SK-N-SH (cell line): ENCODE measurements around the gene RABEP2. TPM values are rescaled to one million over a fixed set of nuclear protein-coding genes. Genes with fewer than 3 reads are reported as not detected.

Source experiments
- CTCF ChIA-PET: fragments of 300-600, 350-600 bp; formaldehyde crosslinking; extraction: SDS; loops from one replicate; lab custom pipeline; 2021; lab: Yijun Ruan, JAX
- POLR2A ChIA-PET: fragments of 350-600 bp; sonication (Branson Sonifier 250); formaldehyde crosslinking; extraction: SDS; loops from one replicate; lab custom pipeline; 2020; ENCODE audit warnings: antibody characterized with exemption, inconsistent platforms; lab: Yijun Ruan, JAX
- DNase-seq: peaks from one replicate; pipeline ENCODE4 v3.0.0; 2012
- H2AFZ ChIP-seq: fragments of 200-600 bp; sonication (generic); 2 replicates; pipeline ENCODE4 v1.8.1; 2016; ENCODE audit warnings: antibody characterized with exemption, mild to moderate bottlenecking, low read depth
- H3F3A ChIP-seq: fragments of 200-600 bp; sonication (generic); replicated peaks from 2 replicates; pipeline ENCODE3; 2016; ENCODE audit warnings: antibody characterized with exemption, mild to moderate bottlenecking; ENCODE audit not compliant: insufficient read depth
- H3K27ac ChIP-seq, 2 experiments: fragments of 200-500 bp in 1 of 2; fragments of 200-600 bp in 1 of 2; sonication (Bioruptor generic) in 1 of 2; sonication (generic), shearing (Covaris generic) in 1 of 2; 2 replicates each; pipeline versions ENCODE4 v1.5.1 to v1.6.1; 2014 to 2016; ENCODE audit warnings: low read depth in 2 of 2, inconsistent platforms in 1 of 2, low read length in 1 of 2, mild to moderate bottlenecking in 1 of 2, mixed read lengths in 1 of 2
- H3K27me3 ChIP-seq: fragments of 200-600 bp; sonication (generic), shearing (Covaris generic); 2 replicates; pipeline ENCODE4 v1.6.1; 2016; ENCODE audit warnings: mixed run types; ENCODE audit not compliant: insufficient read depth
- H3K36me3 ChIP-seq, 2 experiments: fragments of 200-500 bp in 1 of 2; fragments of 200-600 bp in 1 of 2; sonication (Bioruptor generic) in 1 of 2; sonication (generic) in 1 of 2; replicated peaks in 1 of 2; 2 replicates each; pipeline versions ENCODE3 to v1.5.1; 2014 to 2016; ENCODE audit warnings: low read length in 1 of 2, mild to moderate bottlenecking in 1 of 2; ENCODE audit not compliant: insufficient read depth in 2 of 2, control insufficient read depth in 1 of 2
- H3K4me1 ChIP-seq, 2 experiments: fragments of 200-500 bp in 1 of 2; fragments of 200-600 bp in 1 of 2; sonication (Bioruptor generic) in 1 of 2; sonication (generic), shearing (Covaris generic) in 1 of 2; 2 replicates each; pipeline versions ENCODE4 v1.5.1 to v1.6.1; 2014 to 2016; ENCODE audit warnings: low read depth in 1 of 2, low read length in 1 of 2, mixed run types in 1 of 2; ENCODE audit not compliant: insufficient read depth in 2 of 2, control insufficient read depth in 1 of 2
- H3K4me2 ChIP-seq: fragments of 200-600 bp; sonication (generic), shearing (Covaris generic); 2 replicates; pipeline ENCODE4 v1.6.1; 2017; ENCODE audit warnings: mixed run types
- H3K4me3 ChIP-seq, 2 experiments: fragments of 200-500 bp in 1 of 2; fragments of 200-600 bp in 1 of 2; sonication (Bioruptor generic) in 1 of 2; sonication (generic), shearing (Covaris generic) in 1 of 2; 2 replicates each; pipeline versions ENCODE4 v1.5.1 to v1.8.1; 2014 to 2016; ENCODE audit warnings: low read depth in 2 of 2, inconsistent platforms in 1 of 2, low read length in 1 of 2, mild to moderate bottlenecking in 1 of 2, mixed read lengths in 1 of 2, moderate library complexity in 1 of 2
- H3K79me2 ChIP-seq: fragments of 200-600 bp; sonication (generic); 2 replicates; pipeline ENCODE4 v1.8.1; 2017; ENCODE audit warnings: mild to moderate bottlenecking; ENCODE audit not compliant: insufficient read depth
- H3K9ac ChIP-seq: fragments of 200-600 bp; sonication (generic); 2 replicates; pipeline ENCODE4 v1.6.1; 2017; ENCODE audit warnings: mixed run types
- H3K9me2 ChIP-seq: fragments of 200-600 bp; sonication (generic); 2 replicates; pipeline ENCODE4 v1.6.1; 2017; ENCODE audit warnings: mixed run types
- H3K9me3 ChIP-seq: fragments of 200-600 bp; sonication (generic); 2 replicates; pipeline ENCODE4 v1.6.1; 2017; ENCODE audit warnings: mixed run types, mild to moderate bottlenecking, moderate library complexity
- H4K20me1 ChIP-seq: fragments of 200-600 bp; sonication (generic); 2 replicates; pipeline ENCODE4 v1.6.1; 2017; ENCODE audit warnings: mild to moderate bottlenecking, mixed run types; ENCODE audit not compliant: insufficient read depth
- CHD2 ChIP-seq: fragments of 150-350 bp; IDR thresholded peaks from 2 replicates; pipeline ENCODE4 v1.6.1; 2018; ENCODE audit warnings: low read length; ENCODE audit not compliant: partially characterized antibody
- EP300 ChIP-seq, 2 experiments: IDR thresholded peaks; 2 replicates each; pipeline versions ENCODE4 v1.4.0 to v1.6.1; 2012; ENCODE audit warnings: borderline replicate concordance in 1 of 2, low read depth in 1 of 2, low read length in 1 of 2
- EZH2phosphoT487 ChIP-seq: fragments of 200-600 bp; sonication (generic); IDR thresholded peaks from 2 replicates; pipeline ENCODE4 v1.6.1; 2017; ENCODE audit warnings: low read depth, mixed run types, mild to moderate bottlenecking, antibody characterized with exemption, moderate library complexity, borderline replicate concordance
- FOXJ3 ChIP-seq: sonication (generic); formaldehyde crosslinking; IDR thresholded peaks from 2 replicates; pipeline ENCODE4 v1.5.1; 2020; ENCODE audit warnings: mild to moderate bottlenecking, missing genetic modification reagents
- FOXM1 ChIP-seq: IDR thresholded peaks from 2 replicates; pipeline ENCODE4 v1.4.0; 2012; ENCODE audit warnings: low read depth, mild to moderate bottlenecking
- GABPA ChIP-seq: IDR thresholded peaks from 2 replicates; pipeline ENCODE4 v1.4.0; 2012; ENCODE audit warnings: low read depth, mild to moderate bottlenecking
- GATA2 ChIP-seq: sonication (generic); formaldehyde crosslinking; IDR thresholded peaks from 2 replicates; pipeline ENCODE4 v1.5.0; 2020; ENCODE audit warnings: mild to moderate bottlenecking, missing genetic modification reagents
- MAX ChIP-seq: IDR thresholded peaks from 2 replicates; pipeline ENCODE4 v1.4.0; 2012; ENCODE audit warnings: low read depth
- PBX3 ChIP-seq: IDR thresholded peaks from 2 replicates; pipeline ENCODE4; 2012
- POLR2AphosphoS5 ChIP-seq: IDR thresholded peaks from 2 replicates; pipeline ENCODE4 v1.6.1; 2012; ENCODE audit warnings: low read depth, low read length
- REST ChIP-seq: IDR thresholded peaks from 2 replicates; pipeline ENCODE4 v1.6.1; 2012; ENCODE audit warnings: mild to moderate bottlenecking, low read depth, low read length, moderate library complexity
- RXRA ChIP-seq: IDR thresholded peaks from 2 replicates; pipeline ENCODE4 v1.4.0; 2012; ENCODE audit warnings: low read depth, mild to moderate bottlenecking, borderline replicate concordance
- SIN3A ChIP-seq: IDR thresholded peaks from 2 replicates; pipeline ENCODE4 v1.6.1; 2012; ENCODE audit warnings: low read depth, mild to moderate bottlenecking, low read length, moderate library complexity, borderline replicate concordance
- TAF1 ChIP-seq: IDR thresholded peaks from 2 replicates; pipeline ENCODE4 v1.6.1; 2012; ENCODE audit warnings: low read depth, mild to moderate bottlenecking, low read length, moderate library complexity, borderline replicate concordance
- TCF12 ChIP-seq: IDR thresholded peaks from 2 replicates; pipeline ENCODE4 v1.4.0; 2012
- USF2 ChIP-seq: fragments of 150-350 bp; IDR thresholded peaks from 2 replicates; pipeline ENCODE4 v1.6.1; 2017; ENCODE audit warnings: antibody characterized with exemption, low read length, low read depth, borderline replicate concordance
- YY1 ChIP-seq: IDR thresholded peaks from 2 replicates; pipeline ENCODE4 v1.4.0; 2012; ENCODE audit warnings: low read depth, mild to moderate bottlenecking
- ZBTB33 ChIP-seq: IDR thresholded peaks from 2 replicates; pipeline ENCODE4 v1.4.0; 2012; ENCODE audit warnings: low read depth, borderline replicate concordance
- WGBS: methylation state at CpG from one replicate; pipeline ENCODE4 v1.1.6; 2017; ENCODE audit warnings: low lambda C conversion rate; 5-methylcytosine and 5-hydroxymethylcytosine counted together
- polyA plus RNA-seq, 3 experiments: library from polyadenylated mRNA; depleted of rRNA; stranded (reverse); fragments of >200 nt; gene quantifications; 2 replicates each; pipeline ENCODE4 v1.2.3, GENCODE V29; 2012

Gene RABEP2
- polyA plus RNA-seq, 1 of the 3 experiments (the other 2 are of a cell fraction): 46.1 TPM

GRCh38 chr16:28904363-28904762 is 20.7 kb downstream of the RABEP2 start:
- no peak for TF ChIP-seq GABPA
- TF ChIP-seq YY1: no peak
- TF ChIP-seq POLR2AphosphoS5: no peak
- TF ChIP-seq USF2: no peak
- no peak for TF ChIP-seq CHD2
- no peak for TF ChIP-seq FOXJ3 (CRISPR knock-in tag)
- TF ChIP-seq PBX3: no peak
- TF ChIP-seq MAX: no peak
- TF ChIP-seq REST: no peak
- Histone ChIP-seq H3K27ac (no peak overlapping the region), H3K4me2 (no peak overlapping the region), H3K4me3 (no peak overlapping the region), H3K79me2 (no peaks in the 10 kb centered on the region), H3K27me3 (no peaks in the 10 kb centered on the region), H3K4me1 (no peaks in the 10 kb centered on the region), H3F3A (no peaks in the 10 kb centered on the region), H3K9me3 (no peaks in the 10 kb centered on the region), H3K9ac (no peak overlapping the region), H3K36me3 (peaks cover 6% of the 10 kb centered on the region in 2 experiments), H3K9me2 (no peaks in the 10 kb centered on the region), H4K20me1 (no peaks in the 10 kb centered on the region), H2AFZ (no peak overlapping the region)
- ChIA-PET CTCF (no interaction called here), POLR2A (no interaction called here)
- DNase-seq: no peak
- WGBS: 93% methylated on average over 10 of the region's 14 CpGs

- no peaks in the 10 kb centered on the region for H3K27me3 ChIP-seq
- H4K20me1 ChIP-seq: no peaks in the 10 kb centered on the region
- WGBS: over 99% methylated on average over 29 of the region's 29 CpGs
- H3K4me3 ChIP-seq: no peak overlapping the region
- CTCF ChIA-PET: no interaction called here
- no peak overlapping the region for H2AFZ ChIP-seq
- H3K9me3 ChIP-seq: no peaks in the 10 kb centered on the region
- H3K36me3 ChIP-seq: peaks cover 3 to 6% of the 10 kb centered on the region in 2 experiments
- H3F3A ChIP-seq: no peaks in the 10 kb centered on the region
- POLR2A ChIA-PET: no interaction called here
- no peak overlapping the region for H3K9ac ChIP-seq
- DNase-seq: no peak
- H3K79me2 ChIP-seq: no peaks in the 10 kb centered on the region
- no peaks in the 10 kb centered on the region for H3K4me1 ChIP-seq
- no peak overlapping the region for H3K27ac ChIP-seq
- H3K9me2 ChIP-seq: no peaks in the 10 kb centered on the region
- H3K4me2 ChIP-seq: no peak overlapping the region
- TF ChIP-seq CHD2 (no peak), POLR2AphosphoS5 (no peak), PBX3 (no peak), SIN3A (no peak), ZBTB33 (no peak), TAF1 (no peak), FOXJ3 (CRISPR knock-in tag) (no peak), EP300 (IDR thresholded peaks at IDR 0.05; ENCODE audit: borderline replicate concordance in 1 of 2, low read depth in 1 of 2, low read length in 1 of 2) (no peak), TCF12 (no peak), RXRA (no peak), GATA2 (CRISPR knock-in tag) (no peak), EZH2phosphoT487 (no peak), FOXM1 (no peak)
Measured at GRCh38 chr16:28903344-28904042, 21.5 kb downstream of the RABEP2 start.
